ENCODE data around the gene PTGS2.

DNA sequence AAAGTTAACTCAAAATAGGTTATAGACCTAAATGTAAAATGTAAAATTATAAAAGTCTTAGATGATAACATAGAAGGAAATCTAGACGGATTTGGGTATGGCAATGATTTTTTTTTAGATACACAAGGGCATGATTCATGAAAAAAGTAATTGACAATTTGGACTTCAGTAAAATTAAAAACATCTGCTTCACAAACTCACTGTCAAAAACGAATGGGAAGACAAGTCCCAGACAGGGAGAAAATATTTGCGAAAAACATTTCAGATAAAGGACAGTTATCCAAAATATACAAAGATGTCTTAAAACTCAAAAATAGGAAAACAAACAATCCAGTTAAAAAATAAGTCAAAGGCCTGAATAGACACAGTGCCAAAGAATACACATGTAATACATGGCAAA is 9.7 kb upstream of the PTGS2 start:
- TF ChIP-seq POLR2AphosphoS5 (IDR thresholded peaks at IDR 0.05; ENCODE audit: low read depth, low read length) (no peak), POLR2A (IDR thresholded peaks at IDR 0.05; ENCODE audit: low read depth, low read length) (no peak)

Measured in GM12891 (cell line).